GM19452 (cell line): ENCODE data around the gene TNFRSF14.

Source experiments
- ATAC-seq: cut with Tn5 transposase; IDR thresholded peaks from one replicate; pipeline ENCODE4 v1.9.1; 2021; ENCODE audit not compliant: unreplicated experiment

TNFRSF14 gene

GRCh38 chr1:2556277-2556677 lies at the start of gene TNFRSF14:
Gene TNFRSF14, plus strand, starts transcription at chr1:2556371. Its CDS starts 294 bp downstream, at chr1:2556665.
- peak; percentile 26 for ATAC-seq

- ATAC-seq = no peak
Observed at GRCh38 chr1:2506901-2507565, 49.1 kb upstream of the TNFRSF14 start.

GRCh38 chr1:2507744-2508155 lies 48.4 kb upstream of the TNFRSF14 start:
- no peak for ATAC-seq

- no peak for ATAC-seq
Observed at GRCh38 chr1:2508180-2508579, 48.0 kb upstream of the TNFRSF14 start.

GRCh38 chr1:2508751-2509150 lies 47.4 kb upstream of the TNFRSF14 start:
- ATAC-seq = no peak

- ATAC-seq = no peak
Observed at GRCh38 chr1:2509589-2509988, 46.6 kb upstream of the TNFRSF14 start.

- ATAC-seq = no peak
Observed at GRCh38 chr1:2510366-2511155, 45.6 kb upstream of the TNFRSF14 start.

- ATAC-seq = no peak
Observed at GRCh38 chr1:2512862-2513421, 43.2 kb upstream of the TNFRSF14 start.

GRCh38 chr1:2513939-2514652 lies 42.1 kb upstream of the TNFRSF14 start:
- no peak for ATAC-seq

GRCh38 chr1:2514863-2515762 lies 41.1 kb upstream of the TNFRSF14 start:
- no peak for ATAC-seq

GRCh38 chr1:2515763-2516080 lies 40.4 kb upstream of the TNFRSF14 start:
- ATAC-seq = no peak

- ATAC-seq = no peak
Observed at GRCh38 chr1:2516124-2516523, 40.0 kb upstream of the TNFRSF14 start.

- no peak for ATAC-seq
Observed at GRCh38 chr1:2516946-2517345, 39.2 kb upstream of the TNFRSF14 start.

- ATAC-seq = no peak
Observed at GRCh38 chr1:2517966-2518365, 38.2 kb upstream of the TNFRSF14 start.

GRCh38 chr1:2518528-2518927 lies 37.6 kb upstream of the TNFRSF14 start:
- ATAC-seq = no peak

GRCh38 chr1:2519029-2519685 lies 37.0 kb upstream of the TNFRSF14 start:
- ATAC-seq = no peak

GRCh38 chr1:2519729-2520128 lies 36.4 kb upstream of the TNFRSF14 start:
- ATAC-seq = no peak

- no peak for ATAC-seq
Observed at GRCh38 chr1:2520206-2520605, 36.0 kb upstream of the TNFRSF14 start.

GRCh38 chr1:2520806-2521205 lies 35.4 kb upstream of the TNFRSF14 start:
- no peak for ATAC-seq

- ATAC-seq = no peak
Observed at GRCh38 chr1:2522230-2522629, 33.9 kb upstream of the TNFRSF14 start.
